IPS DF 4.7 (cell line): ENCODE results near the gene FZR1.
"Not testable (repeated sequence)": the region's sequence is repeated elsewhere in the genome, so short reads cannot be mapped to it uniquely, and the experiment has no call there.

Experiments
- DNase-seq: peaks from one replicate; pipeline ENCODE4 v3.0.0-alpha.2; 2013; ENCODE audit warnings: low spot score; ENCODE audit errors: extremely low read depth

FZR1 gene

DNA sequence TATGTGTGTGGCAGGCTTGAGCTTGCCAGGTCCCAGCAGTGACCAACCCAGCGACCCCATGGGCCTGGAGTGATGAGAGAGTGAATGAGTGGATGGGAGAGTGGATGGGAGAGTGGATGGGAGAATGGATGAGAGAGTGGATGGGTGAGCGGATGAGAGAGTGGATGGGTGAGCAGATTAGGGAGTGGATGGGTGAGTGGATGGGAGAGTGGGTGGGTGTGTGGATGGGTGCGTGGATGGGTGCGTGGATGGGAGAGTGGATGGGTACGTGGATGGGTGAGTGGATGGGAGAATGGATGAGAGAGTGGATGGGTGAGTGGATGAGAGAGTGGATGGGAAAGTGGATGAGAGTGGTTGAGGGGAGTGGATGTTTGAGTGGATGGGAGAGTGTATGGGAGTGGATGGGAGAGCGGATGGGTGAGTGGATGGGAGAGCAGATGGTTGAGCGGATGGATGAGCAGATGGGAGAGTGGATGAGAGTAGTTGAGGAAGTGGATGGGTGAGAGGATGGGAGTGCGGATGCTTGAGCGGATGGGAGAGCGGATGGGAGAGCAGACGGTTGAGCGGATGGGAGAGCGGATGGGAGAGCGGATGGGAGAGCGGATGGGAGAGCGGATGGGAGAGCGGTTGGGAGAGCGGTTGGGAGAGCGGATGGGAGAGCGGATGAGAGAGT, 22.6 kb downstream of the FZR1 start:
- no peak for DNase-seq

GRCh38 chr19:3529299-3529698, 23.2 kb downstream of the FZR1 start:
- DNase-seq, result not testable (repeated sequence)

- no peak for DNase-seq
Observed at GRCh38 chr19:3530389-3530788, 24.3 kb downstream of the FZR1 start.

GRCh38 chr19:3531716-3532115, 25.6 kb downstream of the FZR1 start:
- DNase-seq, result no peak

DNA sequence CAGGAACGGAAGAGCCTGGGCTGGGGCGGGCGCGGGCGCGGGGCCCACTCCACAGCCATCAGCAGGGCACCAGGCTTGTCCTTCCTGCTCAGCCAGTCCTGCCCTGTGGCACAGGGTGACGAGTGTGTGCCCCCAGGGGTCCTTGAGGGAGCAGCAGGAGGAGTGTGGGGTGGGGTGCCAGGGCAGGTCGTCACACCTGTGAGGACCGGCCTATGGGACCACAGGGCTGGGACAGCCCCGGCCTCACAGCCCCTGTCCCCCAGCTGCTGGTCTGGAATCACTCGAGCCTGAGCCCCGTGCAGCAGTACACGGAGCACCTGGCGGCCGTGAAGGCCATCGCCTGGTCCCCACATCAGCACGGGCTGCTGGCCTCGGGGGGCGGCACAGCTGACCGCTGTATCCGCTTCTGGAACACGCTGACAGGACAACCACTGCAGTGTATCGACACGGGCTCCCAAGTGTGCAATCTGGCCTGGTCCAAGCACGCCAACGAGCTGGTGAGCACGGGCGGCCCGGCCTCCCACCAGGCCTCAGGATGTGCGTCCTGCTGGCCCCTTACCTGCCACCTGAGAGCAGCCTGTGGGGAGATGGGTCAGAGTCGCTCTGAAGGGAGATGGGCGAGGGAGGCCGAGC, 26.2 kb downstream of the FZR1 start:
- no peak for DNase-seq

GRCh38 chr19:3533033-3533432, 26.9 kb downstream of the FZR1 start:
- DNase-seq, result no peak

DNA sequence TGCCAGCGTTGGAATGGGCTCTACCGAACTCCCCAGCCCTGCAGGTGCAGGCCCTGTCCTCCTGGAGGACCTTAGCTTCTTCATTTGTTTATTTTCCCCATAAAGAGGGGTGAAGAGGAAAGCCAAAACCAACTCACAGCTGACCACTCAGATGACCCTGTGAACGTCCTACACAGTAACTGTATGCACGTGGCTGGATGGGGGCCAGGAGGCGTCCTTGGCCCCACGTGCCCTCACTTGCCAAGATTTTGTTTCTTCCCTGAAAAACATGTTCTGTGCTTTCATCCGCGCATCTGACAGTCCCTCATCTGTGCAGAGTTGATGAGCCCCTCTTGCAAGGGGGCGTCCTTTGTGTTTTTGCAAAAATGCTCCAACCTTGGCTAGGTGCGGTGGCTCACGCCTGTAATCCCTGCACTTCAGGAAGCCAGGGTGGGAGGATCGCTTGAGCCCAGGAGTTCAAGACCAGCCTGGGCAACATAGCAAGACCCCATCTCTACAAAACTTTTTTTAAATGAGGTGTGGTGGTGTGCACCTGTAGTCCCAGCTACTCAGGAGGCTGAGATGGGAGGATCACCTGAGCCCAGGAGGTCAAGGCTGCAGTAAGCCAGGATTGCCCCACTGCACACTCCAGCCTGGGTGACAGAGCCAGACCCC, 27.6 kb downstream of the FZR1 start:
- no peak for DNase-seq

DNA sequence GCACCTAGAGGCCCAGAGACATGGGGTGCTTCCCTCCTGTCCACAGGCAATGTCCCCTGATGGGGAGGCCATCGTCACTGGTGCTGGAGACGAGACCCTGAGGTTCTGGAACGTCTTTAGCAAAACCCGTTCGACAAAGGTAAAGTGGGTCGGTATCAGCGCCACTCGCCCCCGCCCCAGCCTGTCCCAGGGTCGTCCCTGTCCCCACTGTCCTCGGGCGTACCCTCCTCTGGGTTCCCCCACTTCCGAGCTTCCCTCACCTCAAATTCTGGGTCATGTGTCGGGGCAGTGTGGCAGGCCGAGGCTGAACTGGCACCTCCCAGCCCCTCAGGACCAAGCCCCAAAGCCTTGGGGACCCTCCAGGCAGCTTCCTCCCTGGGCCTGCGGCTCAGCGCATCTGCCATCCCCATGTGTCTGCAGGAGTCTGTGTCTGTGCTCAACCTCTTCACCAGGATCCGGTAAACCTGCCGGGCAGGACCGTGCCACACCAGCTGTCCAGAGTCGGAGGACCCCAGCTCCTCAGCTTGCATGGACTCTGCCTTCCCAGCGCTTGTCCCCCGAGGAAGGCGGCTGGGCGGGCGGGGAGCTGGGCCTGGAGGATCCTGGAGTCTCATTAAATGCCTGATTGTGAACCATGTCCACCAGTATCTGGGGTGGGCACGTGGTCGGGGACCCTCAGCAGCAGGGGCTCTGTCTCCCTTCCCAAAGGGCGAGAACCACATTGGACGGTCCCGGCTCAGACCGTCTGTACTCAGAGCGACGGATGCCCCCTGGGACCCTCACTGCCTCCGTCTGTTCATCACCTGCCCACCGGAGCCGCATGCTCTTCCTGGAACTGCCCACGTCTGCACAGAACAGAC, 28.5 kb downstream of the FZR1 start:
- no peak for DNase-seq

- DNase-seq, result no peak
Observed at GRCh38 chr19:3535235-3535535, 29.1 kb downstream of the FZR1 start.

- DNase-seq, result no peak
Observed at GRCh38 chr19:3535563-3535965, 29.5 kb downstream of the FZR1 start.

DNA sequence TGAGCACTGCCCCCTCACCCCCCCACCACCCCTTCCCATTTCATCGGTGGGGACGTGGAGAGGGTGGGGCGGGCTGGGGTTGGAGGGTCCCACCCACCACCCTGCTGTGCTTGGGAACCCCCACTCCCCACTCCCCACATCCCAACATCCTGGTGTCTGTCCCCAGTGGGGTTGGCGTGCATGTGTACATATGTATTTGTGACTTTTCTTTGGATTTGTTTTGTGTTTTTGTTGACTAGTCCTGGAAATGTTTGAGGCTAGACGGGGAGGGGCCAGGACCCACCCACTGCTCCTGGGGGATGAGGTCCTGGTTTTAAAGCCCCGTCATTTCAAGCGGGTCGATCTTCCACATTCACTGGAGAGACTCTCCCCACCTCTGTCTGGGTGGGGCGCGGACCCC, 29.9 kb downstream of the FZR1 start:
- DNase-seq, result no peak

DNA sequence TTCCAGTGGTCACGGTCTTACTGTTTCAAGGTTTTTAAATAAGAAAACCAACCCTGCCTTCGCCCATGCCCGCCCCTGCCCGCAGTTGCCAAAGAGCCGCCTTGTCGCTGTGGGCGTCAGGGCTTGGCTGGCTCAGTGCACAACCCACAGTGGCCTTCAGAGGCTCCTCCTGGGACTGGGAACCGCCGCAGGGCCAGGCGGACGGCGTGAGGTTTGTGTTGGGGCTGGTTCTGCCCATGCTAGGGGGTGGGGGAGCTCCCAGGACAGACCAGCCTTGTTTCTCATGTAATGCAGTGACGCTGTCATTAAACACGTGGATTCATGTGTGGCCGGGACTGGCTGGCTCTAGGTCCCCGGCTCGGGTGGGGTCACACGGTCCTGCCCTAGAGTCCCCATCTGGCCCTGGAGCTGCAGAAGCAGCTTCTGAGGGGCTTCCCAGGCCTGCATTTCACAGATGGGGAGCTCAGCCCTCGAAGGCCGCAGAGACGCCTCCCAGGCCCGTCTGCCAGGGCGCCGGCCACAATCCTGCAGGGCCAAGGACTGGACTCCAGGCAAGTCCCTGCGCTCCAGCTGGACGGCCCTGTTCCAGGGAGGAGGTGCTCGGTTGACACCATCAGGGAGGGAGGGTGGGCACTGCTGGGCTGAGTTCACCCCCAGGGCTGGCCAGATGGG, 30.5 kb downstream of the FZR1 start:
- DNase-seq, result no peak

- DNase-seq, result no peak
Observed at GRCh38 chr19:3537101-3537437, 31.0 kb downstream of the FZR1 start.

DNA sequence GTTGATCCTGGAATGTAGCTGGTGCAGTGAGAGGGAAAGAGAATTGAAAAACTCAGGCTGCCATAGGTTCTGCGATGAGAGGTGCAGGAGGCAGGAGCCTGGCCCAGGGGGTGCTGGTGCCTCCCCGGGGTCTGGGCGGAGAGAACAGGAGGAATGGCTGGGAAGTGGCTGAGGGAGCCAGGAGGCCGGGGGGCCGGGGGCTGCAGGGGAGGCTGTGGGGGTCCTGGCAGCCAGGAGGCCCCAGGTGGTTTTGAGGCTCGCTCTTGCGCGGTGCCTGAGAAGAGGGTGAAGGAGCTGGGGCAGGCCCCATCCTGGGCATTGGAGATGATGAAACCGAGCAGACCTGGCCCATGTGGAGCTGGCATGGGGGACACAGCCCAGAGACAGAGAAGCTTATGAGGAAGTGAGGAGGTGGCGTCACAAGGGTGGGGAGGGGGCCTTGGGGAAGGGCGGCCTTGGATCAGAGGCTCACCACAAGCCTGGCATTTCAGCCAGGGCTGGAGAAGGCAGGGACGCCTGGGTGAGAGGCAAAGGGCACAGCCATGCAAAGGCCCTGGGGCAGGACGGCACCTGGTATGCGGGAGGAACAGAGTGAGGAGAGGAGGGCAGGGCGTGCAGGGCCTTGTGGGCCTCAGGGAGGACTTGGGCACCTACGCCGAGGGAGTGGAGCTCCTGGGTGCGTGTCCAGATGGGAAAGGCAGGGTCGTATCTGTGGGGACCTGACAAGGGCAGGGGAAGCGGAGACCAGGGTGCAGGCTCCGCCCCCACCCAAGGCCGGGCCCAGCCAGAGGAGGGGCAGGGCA, 31.5 kb downstream of the FZR1 start:
- DNase-seq, result no peak

DNA sequence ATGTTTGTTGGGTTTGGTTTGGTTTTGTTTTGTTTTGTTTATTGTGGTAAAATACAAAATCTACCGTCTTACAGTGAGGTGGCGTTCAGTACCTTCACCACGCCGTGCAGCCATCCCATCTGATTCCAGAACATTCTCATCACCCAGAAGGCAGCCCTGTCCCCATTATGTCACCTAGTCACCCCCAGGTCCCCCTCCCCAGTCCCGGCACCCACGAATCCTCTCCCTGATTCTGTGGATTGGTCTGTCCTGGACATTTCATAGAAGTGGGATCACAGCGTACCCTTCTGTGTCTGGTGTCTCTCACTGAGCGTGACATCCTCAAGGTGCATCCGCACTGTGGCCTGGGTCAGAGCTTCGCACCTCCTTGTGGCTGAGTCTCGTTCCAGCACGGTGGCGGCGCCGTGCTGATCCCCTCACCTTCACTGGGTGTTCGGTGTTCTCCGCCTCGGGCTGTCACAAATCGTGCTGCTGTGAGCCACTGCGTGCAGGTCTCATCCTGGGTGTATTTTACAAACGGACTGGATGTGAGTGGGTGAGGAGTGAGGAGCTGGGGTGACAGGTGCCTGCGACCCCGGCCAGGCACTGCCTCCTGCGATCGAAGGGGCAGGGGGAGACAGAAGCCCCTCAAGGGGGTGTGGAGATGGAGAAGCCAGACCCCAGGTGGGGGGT, 32.3 kb downstream of the FZR1 start:
- DNase-seq, result no peak

- no peak for DNase-seq
Observed at GRCh38 chr19:3538965-3539755, 33.0 kb downstream of the FZR1 start, which contains the start of gene TEKTIP1. Gene TEKTIP1 (plus strand): TSS chr19:3539174. CDS start chr19:3539178, 4 bp downstream.

GRCh38 chr19:3539756-3540118, 33.6 kb downstream of the FZR1 start:
- no peak for DNase-seq

DNA sequence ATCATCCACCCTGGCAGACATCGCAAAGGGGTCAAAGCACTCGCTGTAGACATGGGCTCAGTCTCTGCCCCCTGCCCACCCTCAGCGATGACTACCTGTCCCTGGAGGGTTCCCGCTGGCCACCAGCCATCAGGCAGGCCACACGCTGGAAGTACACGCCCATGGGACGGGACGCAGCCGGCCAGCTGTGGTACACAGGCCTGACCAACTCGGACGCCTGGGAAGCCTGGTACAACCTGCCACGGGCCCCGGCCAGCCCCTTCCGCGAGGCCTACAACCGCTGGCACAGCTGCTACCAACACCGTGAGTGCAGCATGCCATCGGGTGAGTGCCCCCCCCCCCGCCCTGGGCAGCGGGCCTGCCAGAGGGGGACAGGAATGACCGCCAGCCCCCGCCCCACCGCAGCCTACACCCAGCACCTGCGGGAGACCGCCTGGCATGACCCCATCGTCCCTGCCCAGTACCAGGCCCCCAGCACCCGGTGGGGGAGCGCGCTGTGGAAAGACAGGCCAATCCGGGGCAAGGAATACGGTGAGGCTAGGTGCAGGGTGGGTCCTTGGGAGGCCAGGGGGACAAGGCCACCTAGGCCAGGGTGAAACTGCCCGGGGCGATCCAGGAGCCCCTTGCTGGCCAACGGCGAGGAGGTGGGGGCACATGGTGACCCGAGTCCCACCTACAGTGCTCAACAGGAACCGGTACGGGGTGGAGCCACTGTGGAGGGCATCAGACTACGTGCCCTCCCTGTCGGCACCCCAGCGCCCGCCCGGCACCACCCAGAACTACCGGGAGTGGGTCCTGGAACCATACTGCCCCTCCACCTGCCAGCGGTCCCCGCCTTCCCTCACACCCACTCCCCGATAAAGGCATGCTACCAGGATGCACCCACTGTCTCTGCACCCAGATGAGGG, 37.3 kb downstream of the FZR1 start:
- no peak for DNase-seq

- DNase-seq, result no peak
Observed at GRCh38 chr19:3544058-3544376, 37.9 kb downstream of the FZR1 start.
